ENCODE results near the gene SGCE. TPM values are rescaled to one million over a fixed set of nuclear protein-coding genes. Genes with fewer than 3 reads are reported as not detected.
A peak's percentile ranks its signal among the peaks of the same experiment; 100 is the strongest.

The SGCE gene
- total RNA-seq, 1 experiment from 2014 or later: 56.2 TPM

DNA sequence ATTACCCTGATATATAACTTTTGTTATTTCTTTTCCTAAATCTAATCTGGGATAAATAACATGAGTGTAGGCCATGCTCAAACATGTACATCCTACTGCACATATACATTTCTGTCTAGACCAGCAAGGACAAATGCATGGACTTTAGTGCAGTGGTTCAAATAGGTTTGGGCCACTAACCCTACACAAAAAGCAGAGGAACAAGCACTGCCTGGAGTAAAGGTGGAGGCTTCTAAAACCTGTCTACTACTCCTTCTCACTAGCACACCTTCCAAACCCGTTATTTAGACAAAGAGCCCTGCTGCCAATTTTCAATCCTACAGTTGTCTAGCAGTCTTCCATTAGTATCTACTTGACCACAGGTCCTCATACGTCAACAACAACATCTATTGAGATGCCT lies 34.8 kb downstream of the SGCE start:
- no peaks in the 10 kb centered on the region for H3K27me3 Mint-ChIP-seq (ENCODE audit: insufficient read depth, unreplicated experiment)

DNA sequence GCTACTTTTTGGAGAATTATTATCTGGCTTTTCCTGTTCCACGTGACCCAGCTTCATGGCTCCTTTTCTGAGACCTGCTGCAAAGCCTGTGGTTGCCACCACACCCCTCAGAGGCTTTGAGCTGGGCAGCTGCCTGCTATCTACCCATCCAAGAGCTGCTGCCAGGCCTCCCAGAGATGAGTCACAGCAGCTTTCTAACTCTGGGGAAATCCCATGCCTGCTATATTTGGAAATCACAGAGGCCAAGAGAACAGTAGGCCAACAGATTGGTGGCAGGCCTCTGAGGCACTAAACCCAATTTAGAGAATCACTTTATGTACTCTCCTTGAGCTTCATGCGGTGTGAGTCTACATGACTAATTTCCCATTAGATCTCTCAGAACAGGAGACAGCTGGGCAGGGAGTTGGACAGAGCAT lies 35.2 kb downstream of the SGCE start:
- no peak overlapping the region for H3K4me3 ChIP-seq (ENCODE audit: low read depth, low read length)
- no peaks in the 10 kb centered on the region for H3K27me3 ChIP-seq (replicated peaks; ENCODE audit: control insufficient read depth, insufficient read depth, low read length)
- Mint-ChIP-seq H3K36me3 (ENCODE audit: insufficient read depth, unreplicated experiment) (peaks cover 5% of the 10 kb centered on the region), H3K4me1 (ENCODE audit: low read depth, unreplicated experiment) (peaks cover 9% of the 10 kb centered on the region), H3K27ac (ENCODE audit: unreplicated experiment) (peak overlapping the region; percentile 45), H3K9me3 (ENCODE audit: unreplicated experiment) (no peaks in the 10 kb centered on the region), H3K4me3 (ENCODE audit: unreplicated experiment) (no peak overlapping the region), H3K27me3 (ENCODE audit: insufficient read depth, unreplicated experiment) (no peaks in the 10 kb centered on the region)
- no peaks in the 10 kb centered on the region for H3K9me3 ChIP-seq
- intact Hi-C loops (cut with micrococcal nuclease; ENCODE audit: unreplicated experiment): no loop called here
- H3K36me3 ChIP-seq (ENCODE audit: control insufficient read depth, insufficient read depth, low read length): no peaks in the 10 kb centered on the region
- CTCF ChIA-PET: no interaction called here
- DNase-seq: peak in 1 of 2 experiments; percentile 9
- no peaks in the 10 kb centered on the region for H3K4me1 ChIP-seq
- no TSS peak for BruUV-seq (replicated peaks)
- POLR2A ChIA-PET: interaction anchor here (0.6 kb wide), 1 partner anchor 37 kb away, joined by 4 read pairs; no protein-coding TSS in a partner anchor
- TF ChIP-seq, protein P1, sequence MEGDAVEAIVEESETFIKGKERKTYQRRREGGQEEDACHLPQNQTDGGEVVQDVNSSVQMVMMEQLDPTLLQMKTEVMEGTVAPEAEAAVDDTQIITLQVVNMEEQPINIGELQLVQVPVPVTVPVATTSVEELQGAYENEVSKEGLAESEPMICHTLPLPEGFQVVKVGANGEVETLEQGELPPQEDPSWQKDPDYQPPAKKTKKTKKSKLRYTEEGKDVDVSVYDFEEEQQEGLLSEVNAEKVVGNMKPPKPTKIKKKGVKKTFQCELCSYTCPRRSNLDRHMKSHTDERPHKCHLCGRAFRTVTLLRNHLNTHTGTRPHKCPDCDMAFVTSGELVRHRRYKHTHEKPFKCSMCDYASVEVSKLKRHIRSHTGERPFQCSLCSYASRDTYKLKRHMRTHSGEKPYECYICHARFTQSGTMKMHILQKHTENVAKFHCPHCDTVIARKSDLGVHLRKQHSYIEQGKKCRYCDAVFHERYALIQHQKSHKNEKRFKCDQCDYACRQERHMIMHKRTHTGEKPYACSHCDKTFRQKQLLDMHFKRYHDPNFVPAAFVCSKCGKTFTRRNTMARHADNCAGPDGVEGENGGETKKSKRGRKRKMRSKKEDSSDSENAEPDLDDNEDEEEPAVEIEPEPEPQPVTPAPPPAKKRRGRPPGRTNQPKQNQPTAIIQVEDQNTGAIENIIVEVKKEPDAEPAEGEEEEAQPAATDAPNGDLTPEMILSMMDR (IDR thresholded peaks at IDR 0.05; ENCODE audit: insufficient read depth in 1 of 2, low read depth in 1 of 2, low read length in 1 of 2, severe bottlenecking in 1 of 2, unreplicated experiment in 1 of 2): no peak

More for the DNA sequence above, 34.8 kb downstream of the SGCE start:
- H3K36me3 ChIP-seq (ENCODE audit: control insufficient read depth, insufficient read depth, low read length): no peaks in the 10 kb centered on the region
- no peaks in the 10 kb centered on the region for H3K27me3 ChIP-seq (replicated peaks; ENCODE audit: control insufficient read depth, insufficient read depth, low read length)
- Mint-ChIP-seq H3K27ac (ENCODE audit: unreplicated experiment) (peak overlapping the region; percentile 45), H3K4me3 (ENCODE audit: unreplicated experiment) (no peak overlapping the region), H3K9me3 (ENCODE audit: unreplicated experiment) (no peaks in the 10 kb centered on the region), H3K36me3 (ENCODE audit: insufficient read depth, unreplicated experiment) (peaks cover 5% of the 10 kb centered on the region), H3K4me1 (ENCODE audit: low read depth, unreplicated experiment) (peaks cover 9% of the 10 kb centered on the region)
- BruUV-seq (replicated peaks): no TSS peak
- CTCF ChIA-PET: no interaction called here
- no peak overlapping the region for H3K4me3 ChIP-seq (ENCODE audit: low read depth, low read length)
- no peaks in the 10 kb centered on the region for H3K9me3 ChIP-seq
- TF ChIP-seq, protein P1 (IDR thresholded peaks at IDR 0.05; ENCODE audit: insufficient read depth in 1 of 2, low read depth in 1 of 2, low read length in 1 of 2, severe bottlenecking in 1 of 2, unreplicated experiment in 1 of 2): no peak
- H3K4me1 ChIP-seq: no peaks in the 10 kb centered on the region
- intact Hi-C loops (cut with micrococcal nuclease; ENCODE audit: unreplicated experiment): no loop called here
- DNase-seq: no peak
- POLR2A ChIA-PET: interaction anchor here (0.6 kb wide), 1 partner anchor 37 kb away, joined by 4 read pairs; no protein-coding TSS in a partner anchor

DNA sequence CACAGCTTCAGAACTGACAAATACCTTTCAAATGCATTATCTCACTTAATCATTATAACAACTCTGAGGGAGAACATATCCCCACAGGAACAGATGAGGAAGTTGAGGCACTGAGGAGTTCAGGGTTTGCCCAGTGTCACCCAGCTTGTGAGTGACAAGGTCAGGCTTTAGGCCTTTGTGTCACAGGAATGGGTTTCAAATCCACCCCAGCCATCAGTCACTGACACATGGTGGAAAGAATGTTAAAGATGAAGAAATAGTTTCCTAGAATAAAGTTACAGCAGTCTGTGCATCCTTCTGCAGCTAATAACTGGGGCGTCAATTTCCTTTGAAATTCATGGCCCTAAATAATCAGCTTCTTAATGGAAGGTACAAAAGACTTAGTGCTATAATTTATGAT lies 37.8 kb downstream of the SGCE start:
- H3K4me1 Mint-ChIP-seq (ENCODE audit: low read depth, unreplicated experiment): peaks cover 9% of the 10 kb centered on the region
- BruUV-seq (replicated peaks): no TSS peak
- no peak overlapping the region for H3K4me3 Mint-ChIP-seq (ENCODE audit: unreplicated experiment)
- Histone ChIP-seq H3K27me3 (replicated peaks; ENCODE audit: control insufficient read depth, insufficient read depth, low read length) (no peaks in the 10 kb centered on the region), H3K36me3 (ENCODE audit: control insufficient read depth, insufficient read depth, low read length) (no peaks in the 10 kb centered on the region), H3K4me1 (no peaks in the 10 kb centered on the region), H3K9me3 (no peaks in the 10 kb centered on the region), H3K4me3 (ENCODE audit: low read depth, low read length) (no peak overlapping the region)
- no peak for DNase-seq
- H3K27ac Mint-ChIP-seq (ENCODE audit: unreplicated experiment): no peak overlapping the region
- intact Hi-C loops (cut with micrococcal nuclease; ENCODE audit: unreplicated experiment): no loop called here
- H3K27me3 Mint-ChIP-seq (ENCODE audit: insufficient read depth, unreplicated experiment): no peaks in the 10 kb centered on the region
- H3K9me3 Mint-ChIP-seq (ENCODE audit: unreplicated experiment): no peaks in the 10 kb centered on the region
- ChIA-PET CTCF (interaction anchor here (0.6 kb wide), 1 partner anchor 711 kb away, joined by 3 read pairs; no protein-coding TSS in a partner anchor), POLR2A (no interaction called here)
- H3K36me3 Mint-ChIP-seq (ENCODE audit: insufficient read depth, unreplicated experiment): peaks cover 10% of the 10 kb centered on the region
- TF ChIP-seq, protein P1 (IDR thresholded peaks at IDR 0.05; ENCODE audit: insufficient read depth in 1 of 2, low read depth in 1 of 2, low read length in 1 of 2, severe bottlenecking in 1 of 2, unreplicated experiment in 1 of 2): no peak
